Measurements from ENCODE around the gene AHR.
"Not testable (repeated sequence)": the region's sequence is repeated elsewhere in the genome, so short reads cannot be mapped to it uniquely, and the experiment has no call there.

AHR gene

DNA sequence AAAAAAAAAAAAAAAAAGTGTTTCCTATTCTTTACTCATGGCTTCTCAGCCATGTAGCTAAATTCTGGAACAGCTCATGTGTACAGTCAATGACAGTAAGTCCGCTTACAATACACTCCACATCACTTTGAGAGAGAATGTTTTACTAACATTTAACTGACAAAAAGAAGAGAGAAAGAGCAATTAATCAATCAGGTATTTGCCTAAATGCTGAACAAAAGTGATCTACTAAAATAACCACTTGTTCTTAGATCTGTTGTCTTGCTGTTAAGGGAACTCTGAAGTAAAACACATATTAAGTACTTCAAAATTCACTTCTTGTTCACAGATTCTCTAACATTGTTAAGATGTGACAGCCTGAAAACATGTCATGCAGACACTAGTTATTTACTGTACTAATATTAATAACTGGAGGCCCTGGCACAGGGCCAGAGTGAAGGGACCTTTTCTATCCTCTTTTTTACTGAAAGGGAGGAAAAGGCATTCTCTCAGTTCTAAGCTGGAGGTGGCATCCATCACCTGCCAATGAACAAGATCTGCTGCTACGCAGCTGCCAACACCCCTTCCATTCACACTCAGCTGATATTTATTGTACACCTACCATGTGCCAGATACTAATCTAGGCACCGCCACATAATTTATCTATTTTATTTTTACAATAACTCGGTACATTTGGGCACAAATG lies 72.6 kb downstream of the AHR start:
- H3K27ac ChIP-seq (ENCODE audit: insufficient read depth, low read length, poor library complexity, severe bottlenecking) = no peak overlapping the region
- H3K4me3 ChIP-seq (ENCODE audit: insufficient read depth, low read depth, low read length, poor library complexity, severe bottlenecking) = no peak overlapping the region
- DNase-seq = no peak
- H3K27me3 ChIP-seq (replicated peaks; ENCODE audit: control insufficient read depth, insufficient read depth, low read length, poor library complexity, severe bottlenecking) = no peaks in the 10 kb centered on the region
- H3K9me3 ChIP-seq (ENCODE audit: control insufficient read depth, low read length) = no peaks in the 10 kb centered on the region
- no peaks in the 10 kb centered on the region for H3K36me3 ChIP-seq (ENCODE audit: control insufficient read depth, insufficient read depth, low read length)
- no peaks in the 10 kb centered on the region for H3K4me1 ChIP-seq (ENCODE audit: control insufficient read depth, insufficient read depth, low read length, poor library complexity, severe bottlenecking)

DNA sequence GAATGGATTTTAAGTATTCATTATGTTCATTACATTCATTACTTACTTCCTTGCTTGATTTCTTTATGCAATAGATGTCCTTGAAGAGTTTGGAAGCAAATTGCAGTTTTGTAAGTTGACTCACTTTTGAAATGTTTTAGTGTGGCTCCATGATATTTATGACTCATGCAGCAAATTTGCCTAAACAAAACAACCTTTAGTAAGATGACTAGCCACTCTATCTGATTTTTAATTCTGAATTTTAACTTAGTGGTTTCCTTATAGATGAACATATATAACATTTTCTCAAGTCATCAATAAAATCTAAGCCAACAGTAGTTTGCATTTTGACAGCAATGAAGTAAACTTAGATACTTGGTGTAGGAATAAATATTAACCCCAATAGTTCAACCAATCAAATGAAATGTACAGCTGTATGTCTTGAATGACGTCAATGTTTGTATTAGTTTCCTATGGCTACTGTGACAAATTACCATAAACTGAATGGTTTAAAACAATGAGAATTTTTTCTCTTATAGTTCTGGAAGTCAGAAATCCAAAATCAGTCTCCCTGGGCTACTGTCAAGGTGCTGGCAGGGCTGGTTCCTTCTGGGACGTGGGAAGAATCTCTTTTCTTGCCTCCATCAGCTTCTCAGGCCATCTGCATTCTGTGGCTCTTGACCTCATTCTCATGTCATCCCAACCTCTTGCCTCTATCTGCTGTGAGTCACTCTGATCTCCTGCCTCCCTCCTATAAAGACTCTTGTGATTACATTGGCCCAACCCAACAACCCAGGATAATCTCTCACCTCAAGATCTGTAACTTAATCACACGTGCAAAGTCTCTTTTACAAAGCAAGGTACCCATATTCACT lies 73.4 kb downstream of the AHR start:
- H3K27me3 ChIP-seq (replicated peaks; ENCODE audit: control insufficient read depth, insufficient read depth, low read length, poor library complexity, severe bottlenecking) = no peaks in the 10 kb centered on the region
- DNase-seq = no peak
- no peak overlapping the region for H3K4me3 ChIP-seq (ENCODE audit: insufficient read depth, low read depth, low read length, poor library complexity, severe bottlenecking)
- no peaks in the 10 kb centered on the region for H3K4me1 ChIP-seq (ENCODE audit: control insufficient read depth, insufficient read depth, low read length, poor library complexity, severe bottlenecking)
- no peaks in the 10 kb centered on the region for H3K9me3 ChIP-seq (ENCODE audit: control insufficient read depth, low read length)
- no peaks in the 10 kb centered on the region for H3K36me3 ChIP-seq (ENCODE audit: control insufficient read depth, insufficient read depth, low read length)
- H3K27ac ChIP-seq (ENCODE audit: insufficient read depth, low read length, poor library complexity, severe bottlenecking) = no peak overlapping the region

DNA sequence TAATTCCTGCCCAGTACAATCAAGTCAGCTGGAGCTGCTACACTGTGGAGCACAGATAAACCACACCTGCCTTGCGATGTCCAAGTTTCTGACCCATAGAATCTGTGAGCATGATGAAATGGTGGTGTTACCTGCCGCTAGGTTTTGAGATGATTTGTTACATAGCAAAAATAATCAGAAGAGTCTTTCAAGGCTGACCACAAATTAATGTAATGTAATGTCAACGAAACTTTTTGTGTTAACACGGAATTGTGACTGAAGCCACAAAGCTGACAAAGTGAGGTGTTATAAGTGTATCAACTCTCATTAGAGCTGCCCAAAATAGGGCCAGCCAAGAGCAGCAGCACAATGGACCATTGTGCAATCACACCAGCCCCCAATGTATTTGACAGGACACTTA lies 75.7 kb downstream of the AHR start:
- Histone ChIP-seq H3K4me3 (ENCODE audit: insufficient read depth, low read depth, low read length, poor library complexity, severe bottlenecking) (no peak overlapping the region), H3K27ac (ENCODE audit: insufficient read depth, low read length, poor library complexity, severe bottlenecking) (no peak overlapping the region)
- DNase-seq = no peak

DNA sequence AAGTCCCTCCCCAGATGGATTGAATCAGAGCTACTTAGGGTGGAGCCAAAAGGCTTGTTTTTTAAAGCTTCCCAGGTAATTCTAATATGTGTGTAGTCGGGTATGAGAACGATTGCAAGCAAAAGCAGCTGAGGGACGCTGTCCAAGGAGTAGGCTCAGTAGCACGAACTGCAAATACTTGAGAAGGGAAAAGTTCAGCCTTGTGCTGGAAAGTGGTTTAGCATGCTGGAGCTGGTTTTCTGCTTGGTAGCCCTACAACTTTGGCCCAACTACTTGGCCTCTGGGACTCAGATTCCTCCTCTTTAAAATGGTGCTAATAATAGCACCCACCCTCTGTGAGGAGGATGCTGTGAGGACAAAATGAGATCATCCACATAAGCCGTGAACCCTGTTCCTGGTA lies 76.2 kb downstream of the AHR start:
- Histone ChIP-seq H3K4me3 (ENCODE audit: insufficient read depth, low read depth, low read length, poor library complexity, severe bottlenecking) (no peak overlapping the region), H3K36me3 (ENCODE audit: control insufficient read depth, insufficient read depth, low read length) (no peaks in the 10 kb centered on the region), H3K4me1 (ENCODE audit: control insufficient read depth, insufficient read depth, low read length, poor library complexity, severe bottlenecking) (no peaks in the 10 kb centered on the region), H3K9me3 (ENCODE audit: control insufficient read depth, low read length) (no peaks in the 10 kb centered on the region), H3K27ac (ENCODE audit: insufficient read depth, low read length, poor library complexity, severe bottlenecking) (no peak overlapping the region), H3K27me3 (replicated peaks; ENCODE audit: control insufficient read depth, insufficient read depth, low read length, poor library complexity, severe bottlenecking) (no peaks in the 10 kb centered on the region)
- no peak for DNase-seq

More for the DNA sequence above, 75.7 kb downstream of the AHR start:
- Histone ChIP-seq H3K9me3 (ENCODE audit: control insufficient read depth, low read length) (no peaks in the 10 kb centered on the region), H3K4me1 (ENCODE audit: control insufficient read depth, insufficient read depth, low read length, poor library complexity, severe bottlenecking) (no peaks in the 10 kb centered on the region), H3K27me3 (replicated peaks; ENCODE audit: control insufficient read depth, insufficient read depth, low read length, poor library complexity, severe bottlenecking) (no peaks in the 10 kb centered on the region), H3K36me3 (ENCODE audit: control insufficient read depth, insufficient read depth, low read length) (no peaks in the 10 kb centered on the region)

DNA sequence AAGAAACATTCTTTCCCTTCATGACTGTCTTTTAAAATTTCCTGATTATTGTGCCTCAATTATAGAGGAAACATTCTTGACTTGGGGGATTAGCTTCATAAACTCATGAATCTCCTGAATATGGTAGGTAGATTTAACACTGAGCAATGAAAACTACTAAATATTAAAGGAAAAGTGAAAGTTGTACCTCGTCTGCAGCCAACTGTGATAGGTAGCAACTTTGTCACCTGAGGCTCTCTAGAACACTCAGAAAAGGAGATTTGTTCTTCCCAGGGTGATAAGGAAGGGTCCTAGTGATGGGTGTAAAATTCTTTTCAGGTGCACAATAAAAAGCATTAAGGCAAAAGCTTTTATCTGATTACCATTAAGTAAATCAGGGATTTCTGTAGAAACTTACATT lies 78.1 kb downstream of the AHR start:
- Histone ChIP-seq H3K27ac (ENCODE audit: insufficient read depth, low read length, poor library complexity, severe bottlenecking) (no peak overlapping the region), H3K4me1 (ENCODE audit: control insufficient read depth, insufficient read depth, low read length, poor library complexity, severe bottlenecking) (no peaks in the 10 kb centered on the region), H3K27me3 (replicated peaks; ENCODE audit: control insufficient read depth, insufficient read depth, low read length, poor library complexity, severe bottlenecking) (no peaks in the 10 kb centered on the region), H3K36me3 (ENCODE audit: control insufficient read depth, insufficient read depth, low read length) (no peaks in the 10 kb centered on the region), H3K9me3 (ENCODE audit: control insufficient read depth, low read length) (no peaks in the 10 kb centered on the region), H3K4me3 (ENCODE audit: insufficient read depth, low read depth, low read length, poor library complexity, severe bottlenecking) (no peak overlapping the region)
- DNase-seq = no peak

DNA sequence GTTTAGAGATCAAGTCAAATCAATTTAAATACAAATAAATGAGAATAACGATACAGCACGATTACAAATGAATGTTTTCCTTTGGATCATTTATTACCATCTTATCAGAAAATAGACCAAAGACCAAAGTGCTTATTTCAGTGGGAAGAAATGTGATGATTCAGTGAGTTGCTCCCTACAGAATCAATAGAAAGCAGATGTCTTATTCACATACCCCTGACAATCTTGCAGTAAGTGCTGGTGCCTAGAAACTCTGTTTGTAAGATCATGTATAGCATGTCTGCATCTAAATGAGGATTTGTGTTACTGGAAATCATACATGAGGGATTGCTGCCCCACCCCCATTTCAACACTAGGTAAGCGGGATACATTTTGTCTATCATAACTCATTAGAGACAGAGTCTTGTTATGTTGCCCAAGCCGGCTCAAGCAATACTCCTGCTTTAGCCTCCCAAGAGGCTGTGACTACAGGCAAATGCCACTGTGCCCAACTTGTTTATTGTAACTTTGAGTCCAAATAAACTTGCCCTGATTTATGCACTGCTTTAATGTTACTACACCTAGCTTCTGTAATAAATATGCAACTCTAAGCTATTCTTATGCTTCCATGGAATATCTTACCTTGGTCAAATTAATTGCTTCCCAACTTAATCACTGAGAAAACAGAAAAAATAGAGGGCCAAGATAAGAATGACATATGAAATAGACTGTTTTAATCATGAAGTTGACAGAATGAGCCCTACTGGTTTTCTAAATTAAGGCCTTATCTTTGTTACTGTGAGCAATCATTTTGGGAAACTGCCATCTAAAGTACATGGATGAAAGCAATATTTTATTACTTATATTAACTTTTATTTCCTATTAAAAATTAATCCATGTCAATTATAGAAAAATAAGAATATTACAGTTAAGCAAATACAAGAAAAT lies 82.5 kb downstream of the AHR start:
- DNase-seq = no peak
- Histone ChIP-seq H3K4me1 (ENCODE audit: control insufficient read depth, insufficient read depth, low read length, poor library complexity, severe bottlenecking) (no peaks in the 10 kb centered on the region), H3K27ac (ENCODE audit: insufficient read depth, low read length, poor library complexity, severe bottlenecking) (no peak overlapping the region), H3K9me3 (ENCODE audit: control insufficient read depth, low read length) (no peaks in the 10 kb centered on the region), H3K27me3 (replicated peaks; ENCODE audit: control insufficient read depth, insufficient read depth, low read length, poor library complexity, severe bottlenecking) (no peaks in the 10 kb centered on the region), H3K4me3 (ENCODE audit: insufficient read depth, low read depth, low read length, poor library complexity, severe bottlenecking) (no peak overlapping the region), H3K36me3 (ENCODE audit: control insufficient read depth, insufficient read depth, low read length) (no peaks in the 10 kb centered on the region)

DNA sequence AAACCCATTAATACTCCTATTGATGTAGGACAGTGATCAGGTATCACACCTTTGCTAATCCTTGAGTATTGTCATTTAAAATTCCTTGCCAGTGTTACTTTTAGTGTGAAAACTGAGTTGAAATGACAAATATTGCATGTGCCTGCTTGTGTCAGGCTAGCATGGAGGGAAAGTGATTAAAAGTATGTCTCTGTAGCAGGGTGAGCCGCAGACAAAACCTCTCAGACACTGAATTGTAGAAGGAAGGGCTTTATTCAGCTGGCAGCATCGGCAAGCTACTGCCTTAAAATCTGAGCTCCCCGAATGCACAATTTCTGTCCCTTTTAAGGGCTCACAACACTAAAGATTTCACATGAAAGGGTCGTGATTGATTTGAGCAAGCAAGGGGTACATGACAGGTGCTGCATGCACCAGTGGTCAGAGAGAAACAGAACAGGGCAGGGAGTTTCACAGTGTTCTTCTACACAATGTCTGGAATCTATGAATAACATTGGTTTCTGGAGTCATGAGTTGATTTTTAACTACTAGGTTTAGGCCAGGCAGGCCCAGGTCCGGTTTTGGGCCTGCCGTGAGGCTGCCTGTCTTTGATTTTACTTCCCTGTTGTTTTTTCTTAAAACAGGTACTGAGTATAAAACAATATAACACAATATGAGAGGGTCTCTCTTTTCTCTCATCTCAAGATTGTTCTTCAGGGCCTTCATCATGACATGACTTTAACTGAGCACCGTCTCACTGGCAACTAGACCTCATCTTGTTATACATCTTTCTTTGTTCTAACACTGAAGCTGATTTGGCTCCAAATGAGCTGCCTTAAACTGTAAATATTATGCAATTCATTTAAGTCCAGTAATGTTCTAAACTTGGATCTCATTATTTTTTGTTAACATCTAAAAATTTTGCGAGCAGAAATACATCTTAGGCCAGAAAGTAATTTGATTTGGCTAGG lies 84.2 kb downstream of the AHR start:
- H3K36me3 ChIP-seq (ENCODE audit: control insufficient read depth, insufficient read depth, low read length); DNase-seq; H3K4me3 ChIP-seq (ENCODE audit: insufficient read depth, low read depth, low read length, poor library complexity, severe bottlenecking); H3K27me3 ChIP-seq (replicated peaks; ENCODE audit: control insufficient read depth, insufficient read depth, low read length, poor library complexity, severe bottlenecking); H3K4me1 ChIP-seq (ENCODE audit: control insufficient read depth, insufficient read depth, low read length, poor library complexity, severe bottlenecking); H3K27ac ChIP-seq (ENCODE audit: insufficient read depth, low read length, poor library complexity, severe bottlenecking); H3K9me3 ChIP-seq (ENCODE audit: control insufficient read depth, low read length): not testable (repeated sequence)

DNA sequence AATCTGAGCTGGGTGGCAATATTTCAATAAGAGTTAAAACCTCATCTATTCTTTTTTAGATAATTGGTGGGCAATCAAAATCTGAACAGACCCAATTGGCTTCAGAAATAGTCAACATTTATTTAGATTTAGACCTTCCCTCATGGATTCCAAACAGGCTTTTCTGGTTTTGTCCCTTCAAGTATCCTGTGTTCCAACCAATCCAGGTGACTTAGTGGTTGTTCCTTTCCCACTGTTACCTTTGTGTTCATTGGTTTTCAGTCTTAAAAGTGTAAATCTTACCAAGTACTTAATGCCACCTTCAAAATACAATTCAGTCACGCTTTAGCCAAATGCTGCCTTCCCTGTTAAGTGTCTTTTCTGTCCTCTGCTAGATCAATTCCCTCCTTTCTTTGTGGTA lies 85.9 kb downstream of the AHR start:
- Histone ChIP-seq H3K9me3 (ENCODE audit: control insufficient read depth, low read length) (no peaks in the 10 kb centered on the region), H3K4me3 (ENCODE audit: insufficient read depth, low read depth, low read length, poor library complexity, severe bottlenecking) (no peak overlapping the region), H3K27ac (ENCODE audit: insufficient read depth, low read length, poor library complexity, severe bottlenecking) (no peak overlapping the region)

DNA sequence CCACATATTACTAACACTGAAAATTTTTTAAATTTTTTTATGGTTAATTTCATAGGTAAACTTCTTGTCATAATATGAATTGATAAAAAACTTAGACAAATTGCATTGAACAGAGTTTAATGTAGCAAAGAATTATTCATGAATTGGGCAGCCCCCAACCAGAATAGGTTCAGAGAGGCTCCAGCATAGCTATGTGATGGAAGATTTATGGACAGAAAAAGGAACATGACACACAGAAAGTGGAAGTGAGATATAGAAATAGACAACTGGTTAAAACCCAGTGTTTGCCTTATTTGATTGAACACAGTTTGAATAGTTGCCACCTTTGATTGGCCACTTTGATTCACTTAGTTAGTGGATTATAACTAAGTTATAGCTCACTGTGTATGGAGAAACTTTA lies 87.2 kb downstream of the AHR start:
- no peak overlapping the region for H3K4me3 ChIP-seq (ENCODE audit: insufficient read depth, low read depth, low read length, poor library complexity, severe bottlenecking)
- H3K9me3 ChIP-seq (ENCODE audit: control insufficient read depth, low read length) = no peaks in the 10 kb centered on the region
- DNase-seq = no peak
- H3K27me3 ChIP-seq (replicated peaks; ENCODE audit: control insufficient read depth, insufficient read depth, low read length, poor library complexity, severe bottlenecking) = no peaks in the 10 kb centered on the region
- no peak overlapping the region for H3K27ac ChIP-seq (ENCODE audit: insufficient read depth, low read length, poor library complexity, severe bottlenecking)
- H3K4me1 ChIP-seq (ENCODE audit: control insufficient read depth, insufficient read depth, low read length, poor library complexity, severe bottlenecking) = no peaks in the 10 kb centered on the region
- no peaks in the 10 kb centered on the region for H3K36me3 ChIP-seq (ENCODE audit: control insufficient read depth, insufficient read depth, low read length)

More for the DNA sequence above, 85.9 kb downstream of the AHR start:
- Histone ChIP-seq H3K4me1 (ENCODE audit: control insufficient read depth, insufficient read depth, low read length, poor library complexity, severe bottlenecking) (no peaks in the 10 kb centered on the region), H3K36me3 (ENCODE audit: control insufficient read depth, insufficient read depth, low read length) (no peaks in the 10 kb centered on the region), H3K27me3 (replicated peaks; ENCODE audit: control insufficient read depth, insufficient read depth, low read length, poor library complexity, severe bottlenecking) (no peaks in the 10 kb centered on the region)
- no peak for DNase-seq
